Measurements from ENCODE around the gene MYH6.

DNA sequence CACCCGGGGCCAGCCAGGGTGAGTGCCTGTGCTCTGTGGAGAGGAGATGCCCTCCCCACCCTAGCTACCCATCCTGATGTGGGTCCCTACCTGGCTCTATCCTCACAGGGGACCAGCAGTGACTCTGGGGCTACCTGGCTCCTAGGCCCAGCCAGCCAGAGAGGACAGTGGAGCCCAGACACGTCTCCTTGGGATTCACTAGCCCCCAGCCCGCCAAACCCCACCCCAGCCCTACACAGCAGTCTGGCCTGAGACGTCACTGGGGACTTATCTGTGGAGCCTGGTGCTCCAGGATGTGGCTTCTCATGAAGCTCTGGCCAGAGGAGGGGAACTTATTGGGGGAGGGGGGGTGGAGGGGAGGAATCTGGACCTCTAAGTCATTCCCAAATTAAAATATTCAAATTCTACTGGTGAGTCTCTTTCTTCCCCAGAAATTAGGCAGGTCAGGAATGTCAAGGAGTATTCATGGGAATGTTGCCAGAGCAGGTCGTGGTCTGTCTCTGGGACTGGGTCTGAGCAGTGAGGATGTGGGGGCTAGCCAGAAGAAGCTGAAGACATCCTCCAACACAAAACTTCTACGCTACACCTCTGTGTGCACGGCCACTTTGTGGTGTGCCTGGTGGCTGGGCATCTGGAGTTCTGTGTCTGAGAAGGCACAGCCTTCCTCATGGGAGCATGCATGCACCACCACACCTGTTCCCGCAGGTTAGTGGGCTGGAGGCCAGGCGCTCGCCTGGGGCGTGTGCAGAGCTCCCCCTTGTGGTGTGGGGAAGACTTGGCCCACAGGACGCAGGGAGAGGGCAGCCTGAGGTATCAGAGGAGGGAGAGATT lies 28.5 kb downstream of the MYH6 start:
- TF ChIP-seq, protein P1, sequence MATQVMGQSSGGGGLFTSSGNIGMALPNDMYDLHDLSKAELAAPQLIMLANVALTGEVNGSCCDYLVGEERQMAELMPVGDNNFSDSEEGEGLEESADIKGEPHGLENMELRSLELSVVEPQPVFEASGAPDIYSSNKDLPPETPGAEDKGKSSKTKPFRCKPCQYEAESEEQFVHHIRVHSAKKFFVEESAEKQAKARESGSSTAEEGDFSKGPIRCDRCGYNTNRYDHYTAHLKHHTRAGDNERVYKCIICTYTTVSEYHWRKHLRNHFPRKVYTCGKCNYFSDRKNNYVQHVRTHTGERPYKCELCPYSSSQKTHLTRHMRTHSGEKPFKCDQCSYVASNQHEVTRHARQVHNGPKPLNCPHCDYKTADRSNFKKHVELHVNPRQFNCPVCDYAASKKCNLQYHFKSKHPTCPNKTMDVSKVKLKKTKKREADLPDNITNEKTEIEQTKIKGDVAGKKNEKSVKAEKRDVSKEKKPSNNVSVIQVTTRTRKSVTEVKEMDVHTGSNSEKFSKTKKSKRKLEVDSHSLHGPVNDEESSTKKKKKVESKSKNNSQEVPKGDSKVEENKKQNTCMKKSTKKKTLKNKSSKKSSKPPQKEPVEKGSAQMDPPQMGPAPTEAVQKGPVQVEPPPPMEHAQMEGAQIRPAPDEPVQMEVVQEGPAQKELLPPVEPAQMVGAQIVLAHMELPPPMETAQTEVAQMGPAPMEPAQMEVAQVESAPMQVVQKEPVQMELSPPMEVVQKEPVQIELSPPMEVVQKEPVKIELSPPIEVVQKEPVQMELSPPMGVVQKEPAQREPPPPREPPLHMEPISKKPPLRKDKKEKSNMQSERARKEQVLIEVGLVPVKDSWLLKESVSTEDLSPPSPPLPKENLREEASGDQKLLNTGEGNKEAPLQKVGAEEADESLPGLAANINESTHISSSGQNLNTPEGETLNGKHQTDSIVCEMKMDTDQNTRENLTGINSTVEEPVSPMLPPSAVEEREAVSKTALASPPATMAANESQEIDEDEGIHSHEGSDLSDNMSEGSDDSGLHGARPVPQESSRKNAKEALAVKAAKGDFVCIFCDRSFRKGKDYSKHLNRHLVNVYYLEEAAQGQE (IDR thresholded peaks at IDR 0.05; ENCODE audit: insufficient replicate concordance, low read depth), result no peak
- TF ChIP-seq, protein P2, sequence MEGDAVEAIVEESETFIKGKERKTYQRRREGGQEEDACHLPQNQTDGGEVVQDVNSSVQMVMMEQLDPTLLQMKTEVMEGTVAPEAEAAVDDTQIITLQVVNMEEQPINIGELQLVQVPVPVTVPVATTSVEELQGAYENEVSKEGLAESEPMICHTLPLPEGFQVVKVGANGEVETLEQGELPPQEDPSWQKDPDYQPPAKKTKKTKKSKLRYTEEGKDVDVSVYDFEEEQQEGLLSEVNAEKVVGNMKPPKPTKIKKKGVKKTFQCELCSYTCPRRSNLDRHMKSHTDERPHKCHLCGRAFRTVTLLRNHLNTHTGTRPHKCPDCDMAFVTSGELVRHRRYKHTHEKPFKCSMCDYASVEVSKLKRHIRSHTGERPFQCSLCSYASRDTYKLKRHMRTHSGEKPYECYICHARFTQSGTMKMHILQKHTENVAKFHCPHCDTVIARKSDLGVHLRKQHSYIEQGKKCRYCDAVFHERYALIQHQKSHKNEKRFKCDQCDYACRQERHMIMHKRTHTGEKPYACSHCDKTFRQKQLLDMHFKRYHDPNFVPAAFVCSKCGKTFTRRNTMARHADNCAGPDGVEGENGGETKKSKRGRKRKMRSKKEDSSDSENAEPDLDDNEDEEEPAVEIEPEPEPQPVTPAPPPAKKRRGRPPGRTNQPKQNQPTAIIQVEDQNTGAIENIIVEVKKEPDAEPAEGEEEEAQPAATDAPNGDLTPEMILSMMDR (IDR thresholded peaks at IDR 0.05; ENCODE audit: insufficient read depth, low read length), result peak; percentile 97
- TF ChIP-seq GABPA (IDR thresholded peaks at IDR 0.05; ENCODE audit: low read depth) (no peak), POLR2AphosphoS5 (IDR thresholded peaks at IDR 0.05; ENCODE audit: low read depth) (no peak)

Measured in HL-60 (cell line).